ENCODE measurements around the gene DVL1.

DVL1 gene

GRCh38 chr1:1349256-1350012 lies at the start of gene DVL1:
Gene DVL1 (minus strand): TSS chr1:1349418. CDS start chr1:1349065, 353 bp downstream.
- no peak for DNase-seq (ENCODE audit: low read depth, low spot score)
- no peaks in the 10 kb centered on the region; the same call in 1 of the 2 replicates for H3K36me3 ChIP-seq (ENCODE audit: control insufficient read depth, insufficient read depth, low read length)
- H3K9me3 ChIP-seq (ENCODE audit: control insufficient read depth, insufficient read depth, low read length) = no peaks in the 10 kb centered on the region
- H3K4me1 ChIP-seq (ENCODE audit: control insufficient read depth, insufficient read depth, low read length) = peaks cover 17% of the 10 kb centered on the region
- H3K27me3 ChIP-seq (ENCODE audit: control insufficient read depth, insufficient read depth, low read length) = no peaks in the 10 kb centered on the region
- no peak within 1 kb of the TSS for H3K27ac ChIP-seq (ENCODE audit: low read length)
- no CpG with 5 or more reads among the region's 122 CpGs for WGBS (ENCODE audit: insufficient coverage, insufficient read length)
- H3K4me3 ChIP-seq (ENCODE audit: low read length) = peak within 1 kb of the TSS; percentile 98

- WGBS (ENCODE audit: insufficient coverage, insufficient read length) = no CpG with 5 or more reads among the region's 54 CpGs
- Histone ChIP-seq H3K9me3 (ENCODE audit: control insufficient read depth, insufficient read depth, low read length) (no peaks in the 10 kb centered on the region), H3K36me3 (ENCODE audit: control insufficient read depth, insufficient read depth, low read length) (peaks cover 25% of the 10 kb centered on the region), H3K4me3 (ENCODE audit: low read length) (peak overlapping the region; percentile 81), H3K27ac (ENCODE audit: low read length) (no peak overlapping the region), H3K4me1 (ENCODE audit: control insufficient read depth, insufficient read depth, low read length) (0 out of 2 replicates have a peak, but pooled peaks cover 2% of the 10 kb centered on the region), H3K27me3 (ENCODE audit: control insufficient read depth, insufficient read depth, low read length) (no peaks in the 10 kb centered on the region)
- DNase-seq (ENCODE audit: low read depth, low spot score) = no peak
Observed at GRCh38 chr1:1398677-1399186, 49.5 kb upstream of the DVL1 start.

DNA sequence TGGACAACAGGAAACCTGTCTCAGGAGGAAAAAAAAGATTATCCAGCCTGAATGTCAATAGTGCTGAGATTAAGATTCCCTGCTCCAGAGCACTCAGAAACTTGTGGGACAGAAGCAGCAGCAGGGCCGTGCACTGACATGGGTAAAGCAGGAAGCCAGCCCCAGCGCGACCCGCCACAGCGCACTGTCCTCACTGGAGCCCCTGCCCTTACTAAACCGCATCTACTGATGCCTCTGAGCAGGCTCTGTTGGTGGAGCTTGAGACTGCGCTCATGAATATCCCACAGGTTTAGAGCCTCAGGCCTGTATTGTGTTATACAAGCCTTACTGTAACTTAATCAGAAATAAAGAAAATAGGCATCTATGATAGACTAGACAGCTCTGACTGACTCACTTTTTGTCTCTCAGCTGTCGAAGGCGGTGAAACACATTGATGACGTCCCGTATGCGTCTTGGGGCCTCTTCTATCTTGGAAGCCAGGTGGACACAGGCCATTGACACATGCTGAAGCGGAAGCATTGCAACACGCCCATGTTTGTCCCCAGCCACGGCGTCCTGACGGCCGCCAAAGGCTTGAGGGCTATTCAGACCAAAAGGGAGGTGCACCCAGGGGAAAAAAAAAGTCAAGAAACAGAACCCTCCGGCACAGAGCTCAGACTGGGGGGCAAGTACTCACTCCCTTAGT lies 48.8 kb upstream of the DVL1 start:
- WGBS (ENCODE audit: insufficient coverage, insufficient read length) = no CpG with 5 or more reads among the region's 19 CpGs
- peaks cover 31% of the 10 kb centered on the region for H3K36me3 ChIP-seq (ENCODE audit: control insufficient read depth, insufficient read depth, low read length)
- no peaks in the 10 kb centered on the region for H3K9me3 ChIP-seq (ENCODE audit: control insufficient read depth, insufficient read depth, low read length)
- DNase-seq (ENCODE audit: low read depth, low spot score) = no peak
- peak overlapping the region; percentile 81; the same call in 1 of the 2 replicates for H3K4me3 ChIP-seq (ENCODE audit: low read length)
- H3K27me3 ChIP-seq (ENCODE audit: control insufficient read depth, insufficient read depth, low read length) = no peaks in the 10 kb centered on the region
- H3K4me1 ChIP-seq (ENCODE audit: control insufficient read depth, insufficient read depth, low read length) = 0 out of 2 replicates have a peak, but pooled peaks cover 2% of the 10 kb centered on the region
- no peak overlapping the region for H3K27ac ChIP-seq (ENCODE audit: low read length)

DNA sequence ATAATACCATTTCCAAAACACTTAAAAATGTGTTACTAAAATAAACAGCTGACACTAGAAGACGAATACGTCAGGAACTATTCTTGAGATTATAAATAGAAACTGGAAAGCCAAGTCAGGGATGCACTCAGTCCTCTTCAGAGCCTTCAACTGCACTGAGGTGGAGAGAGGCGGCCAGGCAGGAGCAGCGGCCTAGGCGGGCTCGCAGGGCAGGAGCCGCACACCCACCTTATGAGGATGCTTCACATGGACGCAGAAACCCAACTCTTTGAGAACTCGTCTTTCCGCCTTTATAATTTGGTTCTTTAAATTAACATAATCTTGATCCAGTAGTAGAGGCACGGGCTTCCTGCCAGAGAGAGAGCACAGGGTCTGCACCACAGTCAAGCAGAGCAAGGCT lies 45.9 kb upstream of the DVL1 start:
- H3K4me3 ChIP-seq (ENCODE audit: low read length) = no peak overlapping the region
- no peaks in the 10 kb centered on the region for H3K9me3 ChIP-seq (ENCODE audit: control insufficient read depth, insufficient read depth, low read length)
- H3K4me1 ChIP-seq (ENCODE audit: control insufficient read depth, insufficient read depth, low read length) = 0 out of 2 replicates have a peak, but pooled peaks cover 1% of the 10 kb centered on the region
- peaks cover 42% of the 10 kb centered on the region for H3K36me3 ChIP-seq (ENCODE audit: control insufficient read depth, insufficient read depth, low read length)
- no CpG with 5 or more reads among the region's 11 CpGs for WGBS (ENCODE audit: insufficient coverage, insufficient read length)
- H3K27me3 ChIP-seq (ENCODE audit: control insufficient read depth, insufficient read depth, low read length) = no peaks in the 10 kb centered on the region
- no peak for DNase-seq (ENCODE audit: low read depth, low spot score)
- no peak overlapping the region for H3K27ac ChIP-seq (ENCODE audit: low read length)

GRCh38 chr1:1394116-1394515 lies 44.9 kb upstream of the DVL1 start:
- Histone ChIP-seq H3K36me3 (ENCODE audit: control insufficient read depth, insufficient read depth, low read length) (peaks cover 52% of the 10 kb centered on the region), H3K9me3 (ENCODE audit: control insufficient read depth, insufficient read depth, low read length) (no peaks in the 10 kb centered on the region), H3K4me1 (ENCODE audit: control insufficient read depth, insufficient read depth, low read length) (no peaks in the 10 kb centered on the region), H3K27ac (ENCODE audit: low read length) (no peak overlapping the region), H3K4me3 (ENCODE audit: low read length) (no peak overlapping the region), H3K27me3 (ENCODE audit: control insufficient read depth, insufficient read depth, low read length) (no peaks in the 10 kb centered on the region)
- no peak for DNase-seq (ENCODE audit: low read depth, low spot score)
- WGBS (ENCODE audit: insufficient coverage, insufficient read length) = no CpG with 5 or more reads among the region's 7 CpGs

GRCh38 chr1:1393428-1393827 lies 44.2 kb upstream of the DVL1 start:
- H3K4me3 ChIP-seq (ENCODE audit: low read length) = no peak overlapping the region
- no peak overlapping the region for H3K27ac ChIP-seq (ENCODE audit: low read length)
- DNase-seq (ENCODE audit: low read depth, low spot score) = no peak
- H3K4me1 ChIP-seq (ENCODE audit: control insufficient read depth, insufficient read depth, low read length) = no peaks in the 10 kb centered on the region
- no CpG with 5 or more reads among the region's 11 CpGs for WGBS (ENCODE audit: insufficient coverage, insufficient read length)
- H3K27me3 ChIP-seq (ENCODE audit: control insufficient read depth, insufficient read depth, low read length) = no peaks in the 10 kb centered on the region
- no peaks in the 10 kb centered on the region for H3K9me3 ChIP-seq (ENCODE audit: control insufficient read depth, insufficient read depth, low read length)
- peaks cover 53% of the 10 kb centered on the region for H3K36me3 ChIP-seq (ENCODE audit: control insufficient read depth, insufficient read depth, low read length)

DNA sequence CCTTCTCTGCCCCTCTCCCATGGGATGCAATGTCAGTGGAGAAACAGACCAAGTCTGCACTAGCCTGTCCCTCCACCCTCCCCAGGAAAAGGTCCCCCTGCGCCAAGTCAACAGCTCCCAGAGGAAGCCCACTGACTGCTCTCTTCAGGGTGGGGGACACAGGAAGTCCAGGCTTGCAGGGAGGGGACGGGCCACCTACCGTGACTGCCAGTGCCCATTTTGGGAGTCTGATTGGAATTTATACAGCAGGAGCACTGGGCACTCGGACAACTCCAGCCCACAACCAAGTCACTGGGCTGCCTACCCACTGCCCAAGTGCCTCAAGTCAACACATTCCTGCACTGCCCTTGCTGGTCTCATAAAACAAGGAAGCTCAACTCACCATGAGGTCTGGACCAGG lies 43.8 kb upstream of the DVL1 start:
- no peaks in the 10 kb centered on the region for H3K27me3 ChIP-seq (ENCODE audit: control insufficient read depth, insufficient read depth, low read length)
- no CpG with 5 or more reads among the region's 4 CpGs for WGBS (ENCODE audit: insufficient coverage, insufficient read length)

GRCh38 chr1:1391225-1391624 lies 42.0 kb upstream of the DVL1 start:
- Histone ChIP-seq H3K36me3 (ENCODE audit: control insufficient read depth, insufficient read depth, low read length) (peaks cover 70% of the 10 kb centered on the region), H3K9me3 (ENCODE audit: control insufficient read depth, insufficient read depth, low read length) (no peaks in the 10 kb centered on the region), H3K27ac (ENCODE audit: low read length) (no peak overlapping the region), H3K27me3 (ENCODE audit: control insufficient read depth, insufficient read depth, low read length) (no peaks in the 10 kb centered on the region), H3K4me1 (ENCODE audit: control insufficient read depth, insufficient read depth, low read length) (no peaks in the 10 kb centered on the region), H3K4me3 (ENCODE audit: low read length) (no peak overlapping the region)
- DNase-seq (ENCODE audit: low read depth, low spot score) = no peak
- WGBS (ENCODE audit: insufficient coverage, insufficient read length) = no CpG with 5 or more reads among the region's 12 CpGs

More for the DNA sequence above, 43.8 kb upstream of the DVL1 start:
- H3K36me3 ChIP-seq (ENCODE audit: control insufficient read depth, insufficient read depth, low read length) = peaks cover 57% of the 10 kb centered on the region
- no peak overlapping the region for H3K27ac ChIP-seq (ENCODE audit: low read length)
- H3K9me3 ChIP-seq (ENCODE audit: control insufficient read depth, insufficient read depth, low read length) = no peaks in the 10 kb centered on the region
- no peak for DNase-seq (ENCODE audit: low read depth, low spot score)
- H3K4me1 ChIP-seq (ENCODE audit: control insufficient read depth, insufficient read depth, low read length) = no peaks in the 10 kb centered on the region
- H3K4me3 ChIP-seq (ENCODE audit: low read length) = no peak overlapping the region

- H3K4me1 ChIP-seq (ENCODE audit: control insufficient read depth, insufficient read depth, low read length) = no peaks in the 10 kb centered on the region
- H3K36me3 ChIP-seq (ENCODE audit: control insufficient read depth, insufficient read depth, low read length) = peaks cover 75% of the 10 kb centered on the region
- H3K4me3 ChIP-seq (ENCODE audit: low read length) = no peak overlapping the region
- no peaks in the 10 kb centered on the region for H3K27me3 ChIP-seq (ENCODE audit: control insufficient read depth, insufficient read depth, low read length)
- no CpG with 5 or more reads among the region's 12 CpGs for WGBS (ENCODE audit: insufficient coverage, insufficient read length)
- no peak overlapping the region for H3K27ac ChIP-seq (ENCODE audit: low read length)
- DNase-seq (ENCODE audit: low read depth, low spot score) = no peak
- H3K9me3 ChIP-seq (ENCODE audit: control insufficient read depth, insufficient read depth, low read length) = no peaks in the 10 kb centered on the region
Observed at GRCh38 chr1:1390675-1391074, 41.5 kb upstream of the DVL1 start.

DNA sequence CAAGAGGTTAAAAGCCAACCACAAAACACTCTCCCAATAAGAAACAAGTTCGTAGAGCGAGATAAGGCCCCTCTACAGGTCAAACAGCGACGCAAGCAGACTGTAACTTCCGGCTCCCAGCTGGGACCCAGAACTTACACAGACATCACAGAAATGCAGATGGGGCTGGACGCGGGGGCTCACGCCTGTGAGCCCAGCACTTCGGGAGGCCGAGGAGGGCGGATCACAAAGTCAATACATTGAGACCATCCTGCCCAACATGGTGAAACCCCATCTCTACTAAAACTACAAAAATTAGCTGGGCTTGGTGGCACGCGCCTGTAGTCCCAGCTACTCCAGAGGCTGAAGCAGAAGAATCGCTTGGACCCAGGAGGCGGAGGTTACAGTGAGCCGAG lies 38.9 kb upstream of the DVL1 start:
- Histone ChIP-seq H3K4me1 (ENCODE audit: control insufficient read depth, insufficient read depth, low read length) (no peaks in the 10 kb centered on the region), H3K4me3 (ENCODE audit: low read length) (no peak overlapping the region), H3K9me3 (ENCODE audit: control insufficient read depth, insufficient read depth, low read length) (no peaks in the 10 kb centered on the region), H3K27me3 (ENCODE audit: control insufficient read depth, insufficient read depth, low read length) (no peaks in the 10 kb centered on the region), H3K27ac (ENCODE audit: low read length) (no peak overlapping the region), H3K36me3 (ENCODE audit: control insufficient read depth, insufficient read depth, low read length) (peaks cover 59% of the 10 kb centered on the region)
- WGBS (ENCODE audit: insufficient coverage, insufficient read length) = no CpG with 5 or more reads among the region's 16 CpGs
- no peak for DNase-seq (ENCODE audit: low read depth, low spot score)
